ENCODE data around the gene ACOD1. TPM values are rescaled to one million over a fixed set of nuclear protein-coding genes. Genes with fewer than 3 reads are reported as not detected.

The ACOD1 gene
- polyA plus RNA-seq = not detected in 2 replicates

DNA sequence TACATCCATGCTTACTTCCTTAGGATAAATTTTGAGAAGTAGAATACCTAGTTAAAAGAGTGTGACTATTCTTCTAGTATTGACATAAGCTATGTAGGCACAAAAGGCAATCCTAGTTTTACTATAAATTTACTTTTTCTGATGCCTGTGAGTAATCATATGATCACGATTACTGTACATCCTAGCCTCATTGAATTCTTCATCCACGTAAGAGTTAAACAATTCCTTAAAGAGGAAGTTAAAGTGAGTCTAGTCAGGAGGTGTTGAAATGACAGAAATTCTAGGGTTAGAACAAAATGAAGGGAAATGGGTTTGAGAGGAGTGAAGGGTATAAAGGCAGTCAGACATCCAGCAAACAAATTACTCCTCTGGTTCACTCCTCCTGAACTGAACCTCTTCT, at the start of gene ACOD1:
Gene ACOD1, plus strand, starts transcription at position 363 of the 400 bp plus-strand sequence. CDS start 48 bp downstream, outside the sequence.

DNA sequence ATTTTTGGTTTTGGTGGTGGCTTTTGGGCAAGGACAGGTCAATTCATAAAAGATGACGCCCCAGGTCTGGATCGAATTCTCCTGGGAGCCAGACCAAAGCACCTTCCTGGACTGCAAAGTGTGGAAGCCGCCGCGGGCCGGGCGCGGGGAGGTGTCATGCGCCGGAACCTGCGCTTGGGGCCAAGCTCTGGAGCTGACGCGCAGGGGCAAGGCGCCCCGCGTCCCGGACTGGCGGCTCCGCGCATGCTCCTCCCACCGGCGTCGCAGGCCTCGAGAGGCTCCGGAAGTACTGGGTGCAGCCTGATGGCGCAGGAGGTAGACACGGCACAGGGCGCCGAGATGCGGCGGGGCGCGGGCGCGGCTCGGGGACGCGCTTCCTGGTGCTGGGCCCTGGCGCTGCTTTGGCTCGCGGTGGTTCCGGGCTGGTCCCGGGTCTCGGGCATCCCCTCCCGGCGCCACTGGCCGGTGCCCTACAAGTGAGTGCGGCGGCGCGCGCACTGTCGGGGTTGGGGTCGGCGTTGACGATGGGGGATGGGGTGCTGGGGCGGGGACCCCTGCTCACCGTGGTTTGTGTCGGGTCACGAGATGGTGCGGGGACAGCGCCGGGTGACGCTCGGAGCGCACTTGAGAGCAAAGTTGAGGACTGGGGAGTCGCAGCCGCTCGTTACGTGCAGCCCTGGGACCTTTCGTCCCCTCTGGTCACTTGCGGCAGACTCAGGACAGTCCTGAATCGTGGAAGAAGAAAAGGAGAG, 43.7 kb downstream of the ACOD1 start, which contains the start of gene CLN5:
Gene CLN5, plus strand, starts transcription at position 286 of the 752 bp plus-strand sequence. Its CDS starts 18 bp downstream, at position 304.

Other genes starting within 250 kb of the ACOD1 start
- 377 and 553 TPM in 2 replicates for gene KCTD12, start 62.1 kb upstream of the ACOD1 start, polyA plus RNA-seq
- 9.2 and 14.1 TPM in 2 replicates for gene CLN5, start 43.6 kb downstream of the ACOD1 start, polyA plus RNA-seq
- 151 and 164 TPM in 2 replicates for gene FBXL3, start 78.6 kb downstream of the ACOD1 start, polyA plus RNA-seq

All from Purkinje cell (primary cell).